ENCODE data around the gene ACSS3.

DNA sequence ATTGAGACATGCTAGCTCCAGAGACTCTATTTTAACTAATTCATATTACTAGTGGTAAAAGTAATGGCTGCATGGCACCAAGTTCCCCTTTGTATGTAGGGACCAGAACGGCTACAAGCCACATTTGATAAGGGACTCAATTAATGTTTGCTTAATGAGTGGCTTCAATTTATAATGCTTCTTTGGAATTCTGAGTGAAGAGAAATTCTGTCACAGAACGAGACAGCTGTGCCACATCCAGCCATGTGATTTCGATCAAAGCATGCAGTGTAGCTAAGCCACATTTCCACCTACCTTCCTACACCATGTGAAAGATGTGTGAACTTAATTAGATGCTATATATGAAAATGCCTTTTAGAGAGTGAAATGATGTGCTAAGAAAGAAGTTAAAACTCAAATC, 217.4 kb downstream of the ACSS3 start:
- TF ChIP-seq CTCF (tag by site-specific recombination; IDR thresholded peaks at IDR 0.05) (no peak), ZNF350 (tag by site-specific recombination; IDR thresholded peaks at IDR 0.05) (no peak), ZNF274 (IDR thresholded peaks at IDR 0.05; ENCODE audit: low read length) (no peak), ZNF274 (tag by site-specific recombination; IDR thresholded peaks at IDR 0.05; ENCODE audit: borderline replicate concordance) (no peak), REPIN1 (tag by site-specific recombination; IDR thresholded peaks at IDR 0.05; ENCODE audit: low read depth) (no peak), HOXA7 (CRISPR knock-in tag; IDR thresholded peaks at IDR 0.05; ENCODE audit: borderline replicate concordance) (no peak), ZSCAN4 (tag by site-specific recombination; IDR thresholded peaks at IDR 0.05) (no peak), ZNF510 (tag by site-specific recombination; IDR thresholded peaks at IDR 0.05; ENCODE audit: insufficient replicate concordance) (no peak), YY1 (tag by site-specific recombination; IDR thresholded peaks at IDR 0.05) (no peak), MZF1 (tag by site-specific recombination; IDR thresholded peaks at IDR 0.05; ENCODE audit: borderline replicate concordance) (no peak), ZNF423 (tag by site-specific recombination; IDR thresholded peaks at IDR 0.05) (no peak), ZNF175 (tag by site-specific recombination; IDR thresholded peaks at IDR 0.05) (no peak), ZNF18 (tag by site-specific recombination; IDR thresholded peaks at IDR 0.05) (no peak)
- TF ChIP-seq, protein P1, sequence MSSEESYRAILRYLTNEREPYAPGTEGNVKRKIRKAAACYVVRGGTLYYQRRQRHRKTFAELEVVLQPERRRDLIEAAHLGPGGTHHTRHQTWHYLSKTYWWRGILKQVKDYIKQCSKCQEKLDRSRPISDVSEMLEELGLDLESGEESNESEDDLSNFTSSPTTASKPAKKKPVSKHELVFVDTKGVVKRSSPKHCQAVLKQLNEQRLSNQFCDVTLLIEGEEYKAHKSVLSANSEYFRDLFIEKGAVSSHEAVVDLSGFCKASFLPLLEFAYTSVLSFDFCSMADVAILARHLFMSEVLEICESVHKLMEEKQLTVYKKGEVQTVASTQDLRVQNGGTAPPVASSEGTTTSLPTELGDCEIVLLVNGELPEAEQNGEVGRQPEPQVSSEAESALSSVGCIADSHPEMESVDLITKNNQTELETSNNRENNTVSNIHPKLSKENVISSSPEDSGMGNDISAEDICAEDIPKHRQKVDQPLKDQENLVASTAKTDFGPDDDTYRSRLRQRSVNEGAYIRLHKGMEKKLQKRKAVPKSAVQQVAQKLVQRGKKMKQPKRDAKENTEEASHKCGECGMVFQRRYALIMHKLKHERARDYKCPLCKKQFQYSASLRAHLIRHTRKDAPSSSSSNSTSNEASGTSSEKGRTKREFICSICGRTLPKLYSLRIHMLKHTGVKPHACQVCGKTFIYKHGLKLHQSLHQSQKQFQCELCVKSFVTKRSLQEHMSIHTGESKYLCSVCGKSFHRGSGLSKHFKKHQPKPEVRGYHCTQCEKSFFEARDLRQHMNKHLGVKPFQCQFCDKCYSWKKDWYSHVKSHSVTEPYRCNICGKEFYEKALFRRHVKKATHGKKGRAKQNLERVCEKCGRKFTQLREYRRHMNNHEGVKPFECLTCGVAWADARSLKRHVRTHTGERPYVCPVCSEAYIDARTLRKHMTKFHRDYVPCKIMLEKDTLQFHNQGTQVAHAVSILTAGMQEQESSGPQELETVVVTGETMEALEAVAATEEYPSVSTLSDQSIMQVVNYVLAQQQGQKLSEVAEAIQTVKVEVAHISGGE (tag by site-specific recombination; conservative IDR thresholded peaks at IDR 0.05; ENCODE audit: low read depth): no peak
